K562 (cell line): ENCODE results near the gene ZNF502.

Source experiments
- HNRNPL ChIP-seq: fragments of 200-400 bp; formaldehyde crosslinking; IDR thresholded peaks from 2 replicates; pipeline ENCODE4 v1.6.1; 2017; ENCODE audit warnings: low read depth, mild to moderate bottlenecking, low read length
- NFE2 ChIP-seq: IDR thresholded peaks from 2 replicates; pipeline ENCODE4 v1.6.1; 2014; ENCODE audit warnings: antibody characterized with exemption, low read depth
- SNRNP70 ChIP-seq: fragments of 200-400 bp; formaldehyde crosslinking; optimal IDR thresholded peaks from 2 replicates; pipeline ENCODE3; 2017; ENCODE audit warnings: low read depth, low read length
- ZNF57 ChIP-seq: fragments of 450-650 bp; formaldehyde crosslinking; IDR thresholded peaks from 2 replicates; pipeline ENCODE4 v1.4.0; 2020; ENCODE audit warnings: mild to moderate bottlenecking, moderate library complexity

- TF ChIP-seq SNRNP70 (no peak), ZNF57 (CRISPR knock-in tag) (no peak), NFE2 (no peak), HNRNPL (no peak)
Measured at GRCh38 chr3:44665173-44665572, 47.3 kb upstream of the ZNF502 start.
